GM12801 (cell line): ENCODE results near the gene KCNG1.

Experiments
- TF ChIP-seq, protein P1 (sequence below): IDR thresholded peaks from one replicate; pipeline ENCODE4 v1.5.1; 2011; ENCODE audit warnings: control low read depth; ENCODE audit not compliant: insufficient read length; ENCODE audit errors: extremely low read depth

Gene KCNG1, protein sequence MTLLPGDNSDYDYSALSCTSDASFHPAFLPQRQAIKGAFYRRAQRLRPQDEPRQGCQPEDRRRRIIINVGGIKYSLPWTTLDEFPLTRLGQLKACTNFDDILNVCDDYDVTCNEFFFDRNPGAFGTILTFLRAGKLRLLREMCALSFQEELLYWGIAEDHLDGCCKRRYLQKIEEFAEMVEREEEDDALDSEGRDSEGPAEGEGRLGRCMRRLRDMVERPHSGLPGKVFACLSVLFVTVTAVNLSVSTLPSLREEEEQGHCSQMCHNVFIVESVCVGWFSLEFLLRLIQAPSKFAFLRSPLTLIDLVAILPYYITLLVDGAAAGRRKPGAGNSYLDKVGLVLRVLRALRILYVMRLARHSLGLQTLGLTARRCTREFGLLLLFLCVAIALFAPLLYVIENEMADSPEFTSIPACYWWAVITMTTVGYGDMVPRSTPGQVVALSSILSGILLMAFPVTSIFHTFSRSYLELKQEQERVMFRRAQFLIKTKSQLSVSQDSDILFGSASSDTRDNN

DNA sequence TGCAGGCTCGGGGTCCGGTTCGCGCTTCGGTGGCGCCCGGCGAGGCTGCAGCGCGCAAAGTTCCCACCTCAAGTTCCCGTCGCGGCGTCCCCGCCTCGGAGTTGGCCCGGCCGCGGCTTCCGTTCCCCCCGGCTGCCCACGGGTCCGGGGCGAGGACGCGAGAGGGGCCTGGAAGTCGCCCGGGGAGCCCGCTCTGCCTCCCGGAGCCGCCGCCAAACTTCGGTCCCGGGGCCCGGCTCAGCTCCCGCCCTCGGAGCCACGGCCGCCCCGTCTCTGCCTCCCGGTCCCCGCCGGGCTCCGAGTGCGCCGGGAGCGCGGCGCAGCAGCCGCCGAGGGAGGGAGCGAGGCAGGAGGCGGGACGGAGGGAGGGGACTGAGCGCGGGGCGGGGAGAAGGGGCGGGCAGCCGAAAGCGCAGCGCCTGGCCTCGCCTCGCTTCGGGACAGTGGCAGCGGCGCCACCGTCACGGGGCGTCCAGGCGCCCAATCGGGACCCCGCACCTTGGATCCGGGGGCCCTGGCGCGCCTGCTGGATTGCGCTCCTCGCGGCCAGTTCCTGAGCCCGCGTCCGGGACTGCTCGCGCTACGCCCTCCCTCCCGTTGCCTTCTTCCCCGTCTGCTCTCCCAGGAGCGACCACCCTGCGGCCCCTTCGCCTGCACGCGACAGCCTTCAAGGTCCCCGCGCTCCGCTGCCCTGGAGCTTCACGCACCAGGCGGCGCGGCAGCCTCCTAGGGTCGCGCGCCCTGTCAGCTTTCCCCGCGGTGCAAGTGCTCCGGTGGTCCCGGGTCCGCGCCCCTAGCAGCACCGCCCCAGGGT lies at the start of gene KCNG1:
KCNG1 (minus strand) TSS at position 305 of the 814 bp plus-strand sequence. CDS start 12,769 bp downstream, outside the sequence.
- TF ChIP-seq, protein P1, sequence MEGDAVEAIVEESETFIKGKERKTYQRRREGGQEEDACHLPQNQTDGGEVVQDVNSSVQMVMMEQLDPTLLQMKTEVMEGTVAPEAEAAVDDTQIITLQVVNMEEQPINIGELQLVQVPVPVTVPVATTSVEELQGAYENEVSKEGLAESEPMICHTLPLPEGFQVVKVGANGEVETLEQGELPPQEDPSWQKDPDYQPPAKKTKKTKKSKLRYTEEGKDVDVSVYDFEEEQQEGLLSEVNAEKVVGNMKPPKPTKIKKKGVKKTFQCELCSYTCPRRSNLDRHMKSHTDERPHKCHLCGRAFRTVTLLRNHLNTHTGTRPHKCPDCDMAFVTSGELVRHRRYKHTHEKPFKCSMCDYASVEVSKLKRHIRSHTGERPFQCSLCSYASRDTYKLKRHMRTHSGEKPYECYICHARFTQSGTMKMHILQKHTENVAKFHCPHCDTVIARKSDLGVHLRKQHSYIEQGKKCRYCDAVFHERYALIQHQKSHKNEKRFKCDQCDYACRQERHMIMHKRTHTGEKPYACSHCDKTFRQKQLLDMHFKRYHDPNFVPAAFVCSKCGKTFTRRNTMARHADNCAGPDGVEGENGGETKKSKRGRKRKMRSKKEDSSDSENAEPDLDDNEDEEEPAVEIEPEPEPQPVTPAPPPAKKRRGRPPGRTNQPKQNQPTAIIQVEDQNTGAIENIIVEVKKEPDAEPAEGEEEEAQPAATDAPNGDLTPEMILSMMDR = no peak

DNA sequence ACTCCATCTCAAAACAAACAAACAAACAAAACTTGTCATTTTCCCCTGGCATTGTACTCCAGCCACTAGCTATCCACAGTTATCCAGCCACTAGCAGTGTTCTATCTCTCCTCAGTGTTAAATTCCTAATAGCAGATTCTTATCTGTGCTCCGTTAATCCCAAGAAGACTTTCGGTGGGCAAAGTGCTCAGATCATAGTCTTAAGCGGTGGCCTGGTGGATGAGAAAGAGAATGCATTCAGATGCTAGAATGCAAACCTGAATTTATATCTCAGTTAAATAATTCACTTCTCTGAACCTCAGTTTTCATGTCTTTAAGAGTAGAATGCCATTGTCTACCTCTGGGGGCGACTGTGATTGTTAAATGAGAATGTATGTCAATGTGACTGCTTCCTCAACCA lies 47.7 kb upstream of the KCNG1 start:
- TF ChIP-seq, protein P1 = no peak

DNA sequence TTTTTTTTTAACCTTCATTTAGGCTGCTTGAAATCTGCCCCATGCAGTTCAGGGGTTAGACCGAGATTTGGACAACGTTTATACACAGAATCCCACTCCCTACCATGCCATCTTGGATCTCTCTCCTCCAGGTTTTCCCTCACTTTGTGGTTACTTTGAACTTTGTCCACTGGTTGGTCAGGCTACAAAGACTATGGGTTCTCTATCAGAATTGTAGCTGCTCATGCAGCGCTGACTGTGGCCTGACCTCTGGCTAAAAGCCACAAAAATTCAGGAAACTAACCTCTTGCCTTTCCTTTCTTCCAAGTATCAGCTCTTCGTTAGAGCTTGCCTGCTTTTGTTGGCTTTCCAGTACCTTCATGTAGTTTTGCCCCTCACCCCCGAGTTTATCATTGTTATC lies 44.9 kb upstream of the KCNG1 start:
- TF ChIP-seq, protein P1 = no peak

DNA sequence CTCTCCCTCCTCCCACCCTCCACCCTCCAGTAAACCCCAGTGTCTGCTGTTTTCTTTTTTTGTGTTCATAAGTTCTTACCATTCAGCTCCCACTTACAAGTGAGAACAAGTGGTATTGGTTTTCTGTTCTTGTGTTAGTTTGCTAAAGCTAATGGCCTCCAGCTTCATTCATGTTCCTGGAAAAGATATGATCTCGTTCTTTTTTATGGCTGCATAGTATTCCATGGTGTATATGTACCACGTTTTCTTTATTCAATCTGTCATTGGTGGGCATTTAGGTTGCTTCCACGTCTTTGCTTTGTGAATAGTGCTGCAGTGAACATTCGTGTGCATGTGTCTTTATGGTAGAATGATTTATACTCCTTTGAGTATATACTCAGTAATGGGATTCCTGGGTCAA lies 42.7 kb upstream of the KCNG1 start:
- TF ChIP-seq, protein P1 = no peak

DNA sequence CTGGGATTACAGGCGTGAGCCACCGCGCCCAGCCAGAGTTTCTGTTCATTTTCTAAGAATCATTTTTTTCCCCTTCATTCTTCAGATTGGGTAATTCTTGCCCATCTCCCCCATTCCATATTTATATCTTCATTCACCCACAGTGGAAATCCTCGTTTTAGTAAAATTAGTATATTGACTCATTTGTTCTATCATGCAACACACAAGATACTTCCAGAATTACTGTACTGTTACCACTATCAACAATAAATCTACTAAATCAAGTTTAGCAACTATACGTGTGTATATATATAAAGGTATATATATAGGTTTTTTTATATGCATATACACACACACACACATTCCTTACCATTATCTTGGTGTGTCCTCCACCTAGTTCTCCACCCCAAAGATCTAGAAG lies 41.2 kb upstream of the KCNG1 start:
- TF ChIP-seq, protein P1 = no peak

DNA sequence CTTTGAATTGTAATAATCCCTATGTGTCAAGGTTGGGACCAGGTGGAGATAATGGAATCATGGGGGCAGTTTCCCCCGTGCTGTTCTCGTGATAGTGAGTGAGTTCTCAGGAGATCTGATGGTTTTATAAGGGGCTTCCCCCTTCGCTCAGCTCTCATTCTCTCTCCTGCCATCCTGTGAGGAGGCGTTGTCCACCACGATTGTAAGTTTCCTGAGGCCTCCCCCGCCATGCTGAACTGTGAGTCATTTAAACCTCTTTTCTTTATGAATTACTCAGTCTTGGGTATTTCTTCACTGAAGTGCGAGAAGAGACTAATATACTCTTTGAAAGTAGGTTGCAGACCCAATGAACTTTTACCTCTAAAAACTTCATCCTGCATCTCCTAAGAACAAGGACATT lies 39.2 kb upstream of the KCNG1 start:
- TF ChIP-seq, protein P1 = no peak

DNA sequence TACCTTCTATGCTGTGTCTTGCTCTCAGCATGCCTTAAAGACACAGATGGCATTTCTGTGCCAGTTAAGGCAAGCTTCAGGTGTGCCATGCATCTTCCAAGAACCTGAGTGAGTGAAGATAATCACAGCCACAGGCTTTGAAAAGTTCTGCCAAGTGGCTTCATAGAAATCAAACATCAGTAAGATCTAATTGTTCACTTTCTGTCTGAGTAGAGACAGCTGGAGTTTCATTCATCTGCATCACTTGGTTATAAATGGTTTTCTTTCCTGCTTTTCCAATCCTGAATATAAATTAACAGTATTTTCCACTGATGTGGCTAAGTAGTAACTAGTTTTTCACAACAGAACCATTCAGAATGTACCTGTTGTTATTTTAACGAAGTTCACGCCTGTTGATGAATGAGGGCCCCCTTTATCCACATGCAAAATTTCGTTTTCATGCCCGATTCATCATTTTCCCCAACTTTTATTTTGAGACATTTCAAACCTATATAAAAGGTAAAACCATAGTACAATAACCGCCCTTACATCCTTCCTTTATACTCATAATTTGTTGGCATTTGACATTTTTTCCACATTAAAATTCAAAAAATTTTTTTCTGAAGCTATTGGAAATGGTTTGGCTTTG lies 38.6 kb upstream of the KCNG1 start:
- TF ChIP-seq, protein P1 = no peak
